Parathyroid adenoma (tissue), 2 donors: ENCODE data around the gene GRIK4.

Experiments used
- H2AFZ ChIP-seq: fragments of 300-600 bp; sonication (generic); one replicate; pipeline ENCODE4 v1.7.0; 2017; ENCODE audit warnings: antibody characterized with exemption, mild to moderate bottlenecking
- H3K27ac ChIP-seq: fragments of 300-600 bp; sonication (generic); one replicate; pipeline ENCODE4 v1.7.0; 2017
- H3K27me3 ChIP-seq: fragments of 300-600 bp; sonication (generic); one replicate; pipeline ENCODE4 v1.7.0; 2017; ENCODE audit warnings: low read length; ENCODE audit not compliant: control insufficient read depth, insufficient read depth
- H3K36me3 ChIP-seq: fragments of 300-600 bp; sonication (generic); one replicate; pipeline ENCODE4 v1.7.0; 2017; ENCODE audit warnings: low read length; ENCODE audit not compliant: control insufficient read depth, insufficient read depth
- H3K4me1 ChIP-seq: fragments of 300-600 bp; sonication (generic); one replicate; pipeline ENCODE4 v1.7.0; 2017; ENCODE audit warnings: control low read depth
- H3K4me2 ChIP-seq: fragments of 300-600 bp; sonication (generic); one replicate; pipeline ENCODE4 v1.7.0; 2017; ENCODE audit warnings: low read length
- H3K4me3 ChIP-seq: fragments of 300-600 bp; sonication (generic); one replicate; pipeline ENCODE4 v1.7.0; 2017; ENCODE audit warnings: low read depth, low read length
- H3K79me2 ChIP-seq: fragments of 300-600 bp; sonication (generic); one replicate; pipeline ENCODE4 v1.7.0; 2017; ENCODE audit warnings: control low read depth
- H3K9ac ChIP-seq: fragments of 300-600 bp; sonication (generic); one replicate; pipeline ENCODE4 v1.7.0; 2017; ENCODE audit warnings: mild to moderate bottlenecking
- H3K9me3 ChIP-seq: fragments of 300-600 bp; sonication (generic); one replicate; pipeline ENCODE4 v1.7.0; 2017; ENCODE audit warnings: low read length; ENCODE audit not compliant: control insufficient read depth
- TF ChIP-seq, protein P1 (sequence below): fragments of 300-600 bp; sonication (generic); IDR thresholded peaks from one replicate; pipeline ENCODE4 v1.7.0; 2017; ENCODE audit warnings: antibody characterized with exemption, mild to moderate bottlenecking
- donor health status: primary hyperparathyroidism.

Gene GRIK4, protein sequence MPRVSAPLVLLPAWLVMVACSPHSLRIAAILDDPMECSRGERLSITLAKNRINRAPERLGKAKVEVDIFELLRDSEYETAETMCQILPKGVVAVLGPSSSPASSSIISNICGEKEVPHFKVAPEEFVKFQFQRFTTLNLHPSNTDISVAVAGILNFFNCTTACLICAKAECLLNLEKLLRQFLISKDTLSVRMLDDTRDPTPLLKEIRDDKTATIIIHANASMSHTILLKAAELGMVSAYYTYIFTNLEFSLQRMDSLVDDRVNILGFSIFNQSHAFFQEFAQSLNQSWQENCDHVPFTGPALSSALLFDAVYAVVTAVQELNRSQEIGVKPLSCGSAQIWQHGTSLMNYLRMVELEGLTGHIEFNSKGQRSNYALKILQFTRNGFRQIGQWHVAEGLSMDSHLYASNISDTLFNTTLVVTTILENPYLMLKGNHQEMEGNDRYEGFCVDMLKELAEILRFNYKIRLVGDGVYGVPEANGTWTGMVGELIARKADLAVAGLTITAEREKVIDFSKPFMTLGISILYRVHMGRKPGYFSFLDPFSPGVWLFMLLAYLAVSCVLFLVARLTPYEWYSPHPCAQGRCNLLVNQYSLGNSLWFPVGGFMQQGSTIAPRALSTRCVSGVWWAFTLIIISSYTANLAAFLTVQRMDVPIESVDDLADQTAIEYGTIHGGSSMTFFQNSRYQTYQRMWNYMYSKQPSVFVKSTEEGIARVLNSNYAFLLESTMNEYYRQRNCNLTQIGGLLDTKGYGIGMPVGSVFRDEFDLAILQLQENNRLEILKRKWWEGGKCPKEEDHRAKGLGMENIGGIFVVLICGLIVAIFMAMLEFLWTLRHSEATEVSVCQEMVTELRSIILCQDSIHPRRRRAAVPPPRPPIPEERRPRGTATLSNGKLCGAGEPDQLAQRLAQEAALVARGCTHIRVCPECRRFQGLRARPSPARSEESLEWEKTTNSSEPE

DNA sequence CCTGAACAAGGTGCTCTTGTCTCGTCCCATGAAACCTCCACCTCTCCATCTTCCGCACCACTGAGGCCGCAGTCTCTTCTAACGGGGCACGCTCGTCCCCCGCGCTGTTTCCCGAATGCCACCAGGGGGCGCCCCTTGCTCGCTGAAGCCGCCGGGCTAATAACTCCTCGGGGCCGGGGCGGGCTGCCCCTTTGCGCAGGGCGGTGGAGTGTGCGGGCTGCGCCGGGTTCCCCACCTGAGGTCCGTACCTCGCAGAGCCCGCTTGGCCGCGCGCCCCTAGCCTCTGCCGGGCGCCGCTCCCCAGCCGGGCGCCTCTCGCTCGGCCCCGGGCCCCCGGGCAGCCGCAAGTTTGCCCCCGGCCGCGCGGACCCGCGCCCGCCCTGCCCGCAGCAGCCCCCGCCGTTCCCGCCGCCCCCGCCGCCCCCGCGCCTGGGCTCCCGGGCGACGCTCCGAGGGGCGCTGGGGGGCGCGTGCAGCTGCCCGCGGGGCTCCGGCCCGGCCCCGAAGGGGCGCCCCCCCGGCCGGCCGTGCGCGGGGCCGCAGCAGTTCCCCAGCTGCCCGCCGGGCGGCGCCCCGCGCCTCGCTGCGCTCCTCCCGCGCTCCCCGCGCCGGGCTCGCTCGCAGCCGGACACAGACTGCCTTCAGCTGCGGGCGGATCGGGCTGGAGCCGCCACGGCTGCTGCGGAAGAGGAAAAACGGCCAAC lies at the start of gene GRIK4:
Gene GRIK4 (plus strand): TSS at position 633 of the 704 bp plus-strand sequence. CDS start 148,571 bp downstream, outside the sequence.
- TF ChIP-seq, protein P1, sequence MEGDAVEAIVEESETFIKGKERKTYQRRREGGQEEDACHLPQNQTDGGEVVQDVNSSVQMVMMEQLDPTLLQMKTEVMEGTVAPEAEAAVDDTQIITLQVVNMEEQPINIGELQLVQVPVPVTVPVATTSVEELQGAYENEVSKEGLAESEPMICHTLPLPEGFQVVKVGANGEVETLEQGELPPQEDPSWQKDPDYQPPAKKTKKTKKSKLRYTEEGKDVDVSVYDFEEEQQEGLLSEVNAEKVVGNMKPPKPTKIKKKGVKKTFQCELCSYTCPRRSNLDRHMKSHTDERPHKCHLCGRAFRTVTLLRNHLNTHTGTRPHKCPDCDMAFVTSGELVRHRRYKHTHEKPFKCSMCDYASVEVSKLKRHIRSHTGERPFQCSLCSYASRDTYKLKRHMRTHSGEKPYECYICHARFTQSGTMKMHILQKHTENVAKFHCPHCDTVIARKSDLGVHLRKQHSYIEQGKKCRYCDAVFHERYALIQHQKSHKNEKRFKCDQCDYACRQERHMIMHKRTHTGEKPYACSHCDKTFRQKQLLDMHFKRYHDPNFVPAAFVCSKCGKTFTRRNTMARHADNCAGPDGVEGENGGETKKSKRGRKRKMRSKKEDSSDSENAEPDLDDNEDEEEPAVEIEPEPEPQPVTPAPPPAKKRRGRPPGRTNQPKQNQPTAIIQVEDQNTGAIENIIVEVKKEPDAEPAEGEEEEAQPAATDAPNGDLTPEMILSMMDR = peak; percentile 76
- Histone ChIP-seq H3K9me3 (no peaks in the 10 kb centered on the region), H3K27ac (no peak within 1 kb of the TSS), H3K4me3 (no peak within 1 kb of the TSS), H3K9ac (no peak within 1 kb of the TSS), H3K79me2 (no peaks in the 10 kb centered on the region), H3K27me3 (no peaks in the 10 kb centered on the region), H3K4me1 (no peaks in the 10 kb centered on the region), H2AFZ (no peak within 1 kb of the TSS), H3K36me3 (no peaks in the 10 kb centered on the region), H3K4me2 (peak within 1 kb of the TSS; percentile 35)

DNA sequence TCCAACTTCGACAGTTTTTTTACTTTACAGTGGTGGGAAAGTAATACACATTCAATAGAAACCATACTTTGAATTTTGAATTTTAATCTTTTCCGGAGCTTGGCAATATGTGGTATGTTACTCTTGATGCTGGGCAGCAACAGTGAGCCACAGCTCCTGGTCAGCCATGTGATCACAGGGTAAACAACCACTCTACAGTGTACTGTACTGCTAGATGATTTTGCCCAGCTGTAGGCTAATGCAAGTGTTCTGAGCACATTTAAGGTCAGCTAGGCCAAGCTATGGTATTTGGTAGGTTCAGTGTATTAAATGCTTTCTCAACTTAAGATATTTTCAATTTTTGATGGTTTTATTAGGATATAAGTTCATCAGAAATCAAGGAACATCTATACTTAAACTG lies 48.7 kb upstream of the GRIK4 start:
- H3K27ac ChIP-seq = no peak overlapping the region
- H3K9ac ChIP-seq = no peak overlapping the region
- no peak overlapping the region for H2AFZ ChIP-seq
- TF ChIP-seq, protein P1 = no peak
- H3K9me3 ChIP-seq = no peaks in the 10 kb centered on the region
- no peaks in the 10 kb centered on the region for H3K79me2 ChIP-seq
- H3K27me3 ChIP-seq = no peaks in the 10 kb centered on the region
- H3K4me3 ChIP-seq = no peak overlapping the region
- H3K4me1 ChIP-seq = no peaks in the 10 kb centered on the region
- no peak overlapping the region for H3K4me2 ChIP-seq
- no peaks in the 10 kb centered on the region for H3K36me3 ChIP-seq

DNA sequence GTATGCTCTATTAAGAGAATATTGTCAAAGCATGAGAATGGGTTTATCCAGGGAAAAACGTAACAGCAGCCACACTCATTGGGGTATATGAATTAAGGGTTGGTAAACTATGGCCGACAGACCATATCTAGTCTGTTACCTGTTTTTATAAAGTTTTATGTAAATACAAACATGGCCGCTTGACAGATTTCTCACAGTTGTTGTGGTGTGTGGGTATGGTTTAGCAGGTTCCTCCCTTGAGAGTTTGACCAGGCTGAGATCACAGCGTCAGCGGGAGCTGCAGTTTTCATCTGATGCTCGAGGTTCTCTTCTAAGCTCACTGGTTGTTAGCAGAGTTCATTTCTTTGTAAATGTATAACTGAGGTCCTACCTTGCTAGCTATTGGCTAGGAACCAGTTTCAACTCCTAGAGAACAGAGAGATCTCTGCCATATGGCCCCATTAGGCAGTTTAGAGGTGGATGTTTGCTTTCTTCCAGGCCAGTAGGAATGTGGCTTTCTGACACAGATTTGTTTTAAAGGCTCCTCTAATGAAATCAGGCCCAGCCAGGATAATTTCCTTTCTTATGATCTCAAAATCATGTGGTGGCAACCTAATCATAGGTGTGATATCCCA lies 45.5 kb upstream of the GRIK4 start:
- Histone ChIP-seq H3K4me2 (no peak overlapping the region), H2AFZ (no peak overlapping the region), H3K36me3 (no peaks in the 10 kb centered on the region), H3K27me3 (no peaks in the 10 kb centered on the region), H3K9me3 (no peaks in the 10 kb centered on the region), H3K79me2 (no peaks in the 10 kb centered on the region), H3K4me3 (no peak overlapping the region), H3K9ac (no peak overlapping the region), H3K4me1 (no peaks in the 10 kb centered on the region), H3K27ac (no peak overlapping the region)
- TF ChIP-seq, protein P1 = no peak

DNA sequence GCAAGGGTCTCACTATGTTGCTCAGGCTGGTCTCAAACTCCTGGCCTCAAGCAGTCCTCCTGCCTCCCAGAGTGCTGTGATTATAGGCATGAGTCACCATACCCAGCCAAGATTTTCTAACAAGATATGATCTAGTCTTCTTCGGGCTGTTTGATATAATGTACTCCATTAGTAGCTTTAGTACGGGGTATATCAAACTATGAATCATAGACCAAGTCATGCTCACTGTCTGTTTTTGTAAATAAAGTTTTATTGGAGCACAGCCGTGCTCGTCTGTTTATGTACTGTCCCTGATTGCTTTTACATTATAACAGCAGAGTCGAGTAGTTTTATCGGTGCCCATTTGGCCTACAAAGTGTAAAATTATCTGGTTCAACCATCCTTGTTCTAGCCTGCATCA lies 43.9 kb upstream of the GRIK4 start:
- Histone ChIP-seq H3K27ac (no peak overlapping the region), H3K4me3 (no peak overlapping the region), H3K79me2 (no peaks in the 10 kb centered on the region), H2AFZ (no peak overlapping the region), H3K36me3 (no peaks in the 10 kb centered on the region), H3K27me3 (no peaks in the 10 kb centered on the region), H3K4me1 (no peaks in the 10 kb centered on the region), H3K4me2 (no peak overlapping the region), H3K9ac (no peak overlapping the region), H3K9me3 (no peaks in the 10 kb centered on the region)
- TF ChIP-seq, protein P1 = no peak
